K562 (cell line): Measurements from ENCODE around the gene GPATCH4. TPM values are rescaled to one million over a fixed set of nuclear protein-coding genes. Genes with fewer than 3 reads are reported as not detected.

ENCODE experiments used
- BACH1 ChIP-seq: fragments of 200-800 bp; sonication (Bioruptor generic); IDR thresholded peaks from 2 replicates; pipeline ENCODE4 v1.6.1; 2016; ENCODE audit warnings: missing genetic modification characterization, missing compliant biosample characterization
- CBFA2T3 ChIP-seq: fragments of 450-650 bp; IDR thresholded peaks from 2 replicates; pipeline ENCODE4 v1.6.1; 2017
- CBX1 ChIP-seq: sonication (generic); IDR thresholded peaks from 2 replicates; pipeline ENCODE4 v1.6.1; 2016; ENCODE audit warnings: antibody characterized with exemption, low read depth, mild to moderate bottlenecking
- DNMT1 ChIP-seq: fragments of 450-650 bp; IDR thresholded peaks from 2 replicates; pipeline ENCODE4 v1.6.1; 2016; ENCODE audit warnings: antibody characterized with exemption, mild to moderate bottlenecking
- EZH2 ChIP-seq: IDR thresholded peaks from 2 replicates; pipeline ENCODE4 v1.6.1; 2012; ENCODE audit warnings: low read depth, mild to moderate bottlenecking, inconsistent platforms, low read length, borderline replicate concordance
- HLTF ChIP-seq: fragments of 450-650 bp; IDR thresholded peaks from 2 replicates; pipeline ENCODE4 v1.6.1; 2016
- HNRNPK ChIP-seq: fragments of 200-400 bp; formaldehyde crosslinking; IDR thresholded peaks from one replicate; pipeline ENCODE4 v1.6.1; 2018; ENCODE audit warnings: mild to moderate bottlenecking, low read depth, low read length; ENCODE audit not compliant: poor library complexity, severe bottlenecking
- ILF3 ChIP-seq: fragments of 450-650 bp; IDR thresholded peaks from 2 replicates; pipeline ENCODE4 v1.6.1; 2018; ENCODE audit warnings: antibody characterized with exemption, mild to moderate bottlenecking, moderate library complexity, borderline replicate concordance
- MCM5 ChIP-seq: fragments of 450-650 bp; IDR thresholded peaks from 2 replicates; pipeline ENCODE4 v1.6.1; 2016; ENCODE audit warnings: low read depth
- MTA1 ChIP-seq: fragments of 450-650 bp; IDR thresholded peaks from 2 replicates; pipeline ENCODE4 v1.6.1; 2017; ENCODE audit warnings: borderline replicate concordance
- NFXL1 ChIP-seq: fragments of 450-650 bp; formaldehyde crosslinking; IDR thresholded peaks from 2 replicates; pipeline ENCODE4 v1.4.0; 2021; ENCODE audit warnings: mild to moderate bottlenecking
- OTX1 ChIP-seq: fragments of 450-650 bp; formaldehyde crosslinking; IDR thresholded peaks from 2 replicates; pipeline ENCODE4 v1.4.0; 2022; ENCODE audit warnings: mild to moderate bottlenecking
- PHF8 ChIP-seq: fragments of 200-600 bp; sonication (generic); IDR thresholded peaks from 2 replicates; pipeline ENCODE4 v1.6.1; 2012; ENCODE audit warnings: mixed run types, mild to moderate bottlenecking, inconsistent platforms, low read length, moderate library complexity, borderline replicate concordance
- PRPF4 ChIP-seq: fragments of 200-400 bp; formaldehyde crosslinking; IDR thresholded peaks from one replicate; pipeline ENCODE4 v1.6.1; 2017; ENCODE audit warnings: low read length, low read depth, mild to moderate bottlenecking; ENCODE audit not compliant: insufficient read depth, poor library complexity, severe bottlenecking
- RAD21 ChIP-seq, 2 experiments: fragments of 250-450 bp in 1 of 2; fragments of 450-650 bp in 1 of 2; sonication (Bioruptor Pico) in 1 of 2; formaldehyde crosslinking in 1 of 2; IDR thresholded peaks in 1 of 2; conservative IDR thresholded peaks in 1 of 2; 2 replicates each; pipeline versions ENCODE4 v1.4.0 to v1.8.0; 2020 to 2022; ENCODE audit warnings: mild to moderate bottlenecking in 2 of 2, moderate library complexity in 1 of 2
- RBFOX2 ChIP-seq: fragments of 200-400 bp; formaldehyde crosslinking; IDR thresholded peaks from 2 replicates; pipeline ENCODE4 v1.6.1; 2017; ENCODE audit warnings: low read depth, mild to moderate bottlenecking, low read length, moderate library complexity
- SMARCE1 ChIP-seq: fragments of 450-650 bp; IDR thresholded peaks from 2 replicates; pipeline ENCODE4 v1.7.1; 2016; ENCODE audit warnings: mild to moderate bottlenecking
- TAF7 ChIP-seq: fragments of 450-650 bp; IDR thresholded peaks from 2 replicates; pipeline ENCODE4 v1.6.1; 2016; ENCODE audit warnings: missing genetic modification characterization, missing compliant biosample characterization
- TRIM28 ChIP-seq: fragments of 450-650 bp; IDR thresholded peaks from 2 replicates; pipeline ENCODE4 v1.6.1; 2017
- VEZF1 ChIP-seq: fragments of 200-800 bp; sonication (Bioruptor generic); IDR thresholded peaks from 2 replicates; pipeline ENCODE4 v1.6.1; 2017; ENCODE audit warnings: missing genetic modification characterization, missing compliant biosample characterization
- ZKSCAN3 ChIP-seq: fragments of 250-450 bp; sonication (Bioruptor Pico); IDR thresholded peaks from 2 replicates; pipeline ENCODE4 v1.4.0; 2020
- ZNF696 ChIP-seq: fragments of 250-450 bp; sonication (Bioruptor Pico); conservative IDR thresholded peaks from 2 replicates; pipeline ENCODE4 v1.4.0; 2020; ENCODE audit warnings: mild to moderate bottlenecking, moderate library complexity
- polyA plus RNA-seq, 8 experiments: library from polyadenylated mRNA; depleted of rRNA in 4 of 8; stranded (reverse) in 5 of 8; unstranded in 3 of 8; fragments of >200 nt; fragmentation: Nextera tagmentation in 2 of 8; fragmentation: Illumina TruSeq in 1 of 8; extraction: Ambion mirVana in 2 of 8; extraction: Trizol in 1 of 8; gene quantifications; 2 replicates each; pipeline versions ENCODE4 v1.2.1 to v1.2.3, GENCODE V29; 2011 to 2014; ENCODE audit warnings: inconsistent platforms in 1 of 8, missing spikeins in 1 of 8
- total RNA-seq, 7 experiments: library from RNA; depleted of rRNA in 6 of 7; stranded (reverse); fragments of >200 nt in 6 of 7; fragmentation: Illumina TruSeq in 2 of 7; extraction: Trizol in 2 of 7; gene quantifications; 2 replicates each; pipeline versions ENCODE4 v1.2.1 to v1.2.3, GENCODE V29; 2011 to 2021; ENCODE audit warnings: low replicate concordance in 1 of 7
- TF ChIP-seq, protein P1 (sequence below): fragments of 250-450 bp; sonication (Bioruptor Pico); IDR thresholded peaks from 2 replicates; pipeline ENCODE4 v1.9.0; 2021; ENCODE audit warnings: mild to moderate bottlenecking
- TF ChIP-seq, protein P2 (sequence below): fragments of 250-450 bp; sonication (Bioruptor Pico); IDR thresholded peaks from 2 replicates; pipeline ENCODE4 v1.9.0; 2021; ENCODE audit warnings: mild to moderate bottlenecking, inconsistent platforms
- TF ChIP-seq, protein P3 (sequence below): sonication (generic); formaldehyde crosslinking; IDR thresholded peaks from 2 replicates; pipeline ENCODE4 v1.8.0; 2022; ENCODE audit warnings: mild to moderate bottlenecking, missing genetic modification reagents

Gene GPATCH4
- total and polyA plus RNA-seq, 9 of the 15 experiments (the other 6 are each of a cell fraction or from before 2014, with no cell fraction given), result 43.7 to 105 (median 76.5) TPM

GRCh38 chr1:156571919-156572662, 29.2 kb downstream of the GPATCH4 start, which contains the start of gene IQGAP3 (continued):
- TF ChIP-seq PRPF4 (no peak), RBFOX2 (peak; percentile 84), TAF7 (no peak), CBX1 (no peak), MTA1 (no peak), VEZF1 (CRISPR knock-in tag) (peak; percentile 41; the same call in 1 of the 2 replicates), ZKSCAN3 (CRISPR knock-in tag) (no peak), OTX1 (CRISPR knock-in tag) (no peak), RAD21 (CRISPR knock-in tag; conservative IDR thresholded peaks at IDR 0.05 in 1 of 2, IDR thresholded peaks at IDR 0.05 in 1 of 2) (no peak), CBFA2T3 (no peak), BACH1 (no peak), HNRNPK (no peak), ZNF696 (CRISPR knock-in tag) (no peak), NFXL1 (CRISPR knock-in tag) (no peak), EZH2 (no peak), PHF8 (peak; percentile 74; the same call in 1 of the 2 replicates), ILF3 (no peak), SMARCE1 (no peak), HLTF (no peak), DNMT1 (no peak), MCM5 (no peak), TRIM28 (no peak)
- TF ChIP-seq, protein P1, sequence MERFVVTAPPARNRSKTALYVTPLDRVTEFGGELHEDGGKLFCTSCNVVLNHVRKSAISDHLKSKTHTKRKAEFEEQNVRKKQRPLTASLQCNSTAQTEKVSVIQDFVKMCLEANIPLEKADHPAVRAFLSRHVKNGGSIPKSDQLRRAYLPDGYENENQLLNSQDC (CRISPR knock-in tag), result no peak
- TF ChIP-seq, protein P2, sequence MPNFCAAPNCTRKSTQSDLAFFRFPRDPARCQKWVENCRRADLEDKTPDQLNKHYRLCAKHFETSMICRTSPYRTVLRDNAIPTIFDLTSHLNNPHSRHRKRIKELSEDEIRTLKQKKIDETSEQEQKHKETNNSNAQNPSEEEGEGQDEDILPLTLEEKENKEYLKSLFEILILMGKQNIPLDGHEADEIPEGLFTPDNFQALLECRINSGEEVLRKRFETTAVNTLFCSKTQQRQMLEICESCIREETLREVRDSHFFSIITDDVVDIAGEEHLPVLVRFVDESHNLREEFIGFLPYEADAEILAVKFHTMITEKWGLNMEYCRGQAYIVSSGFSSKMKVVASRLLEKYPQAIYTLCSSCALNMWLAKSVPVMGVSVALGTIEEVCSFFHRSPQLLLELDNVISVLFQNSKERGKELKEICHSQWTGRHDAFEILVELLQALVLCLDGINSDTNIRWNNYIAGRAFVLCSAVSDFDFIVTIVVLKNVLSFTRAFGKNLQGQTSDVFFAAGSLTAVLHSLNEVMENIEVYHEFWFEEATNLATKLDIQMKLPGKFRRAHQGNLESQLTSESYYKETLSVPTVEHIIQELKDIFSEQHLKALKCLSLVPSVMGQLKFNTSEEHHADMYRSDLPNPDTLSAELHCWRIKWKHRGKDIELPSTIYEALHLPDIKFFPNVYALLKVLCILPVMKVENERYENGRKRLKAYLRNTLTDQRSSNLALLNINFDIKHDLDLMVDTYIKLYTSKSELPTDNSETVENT (CRISPR knock-in tag), result no peak
- TF ChIP-seq, protein P3, sequence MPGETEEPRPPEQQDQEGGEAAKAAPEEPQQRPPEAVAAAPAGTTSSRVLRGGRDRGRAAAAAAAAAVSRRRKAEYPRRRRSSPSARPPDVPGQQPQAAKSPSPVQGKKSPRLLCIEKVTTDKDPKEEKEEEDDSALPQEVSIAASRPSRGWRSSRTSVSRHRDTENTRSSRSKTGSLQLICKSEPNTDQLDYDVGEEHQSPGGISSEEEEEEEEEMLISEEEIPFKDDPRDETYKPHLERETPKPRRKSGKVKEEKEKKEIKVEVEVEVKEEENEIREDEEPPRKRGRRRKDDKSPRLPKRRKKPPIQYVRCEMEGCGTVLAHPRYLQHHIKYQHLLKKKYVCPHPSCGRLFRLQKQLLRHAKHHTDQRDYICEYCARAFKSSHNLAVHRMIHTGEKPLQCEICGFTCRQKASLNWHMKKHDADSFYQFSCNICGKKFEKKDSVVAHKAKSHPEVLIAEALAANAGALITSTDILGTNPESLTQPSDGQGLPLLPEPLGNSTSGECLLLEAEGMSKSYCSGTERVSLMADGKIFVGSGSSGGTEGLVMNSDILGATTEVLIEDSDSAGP, result no peak
